SU-DHL-6 (cell line): ENCODE data around the gene INO80B.

Experiments used
- CTCF ChIP-seq: fragments of 200-600 bp; sonication (generic); IDR thresholded peaks from one replicate; pipeline ENCODE4 v1.5.1; 2017; ENCODE audit warnings: antibody characterized with exemption, mild to moderate bottlenecking, low read length, moderate library complexity; ENCODE audit not compliant: insufficient read depth, poor library complexity, severe bottlenecking
- EZH2phosphoT487 ChIP-seq: fragments of 200-600 bp; sonication (generic), shearing (Covaris generic); conservative IDR thresholded peaks from 2 replicates; pipeline ENCODE4 v1.6.1; 2018; ENCODE audit warnings: mild to moderate bottlenecking, antibody characterized with exemption, low read length, moderate library complexity, mixed read lengths

GRCh38 chr2:74428675-74429074 lies 26.2 kb upstream of the INO80B start:
- no peak for TF ChIP-seq CTCF
- no peak for TF ChIP-seq EZH2phosphoT487
